Sigmoid colon (tissue), 4 donors: Measurements from ENCODE around the gene COL25A1.

Source experiments
- CTCF ChIP-seq, 4 experiments: fragments of 450-650 bp in 3 of 4; fragments of 200-600 bp in 1 of 4; IDR thresholded peaks; one replicate each; pipeline ENCODE4 v1.5.1; 2016 to 2019; ENCODE audit warnings: antibody characterized with exemption in 4 of 4, mild to moderate bottlenecking in 3 of 4, moderate library complexity in 2 of 4
- EP300 ChIP-seq, 4 donors: sonication (generic); formaldehyde crosslinking; IDR thresholded peaks; one replicate each; pipeline ENCODE4 v1.6.1; 2017; ENCODE audit warnings: antibody characterized with exemption in 4 of 4
- POLR2A ChIP-seq, 2 donors: fragments of 450-650 bp; IDR thresholded peaks; one replicate each; pipeline ENCODE4 v1.6.1; 2016; ENCODE audit warnings: antibody characterized with exemption in 2 of 2, mild to moderate bottlenecking in 2 of 2, moderate library complexity in 2 of 2
- POLR2AphosphoS5 ChIP-seq, 4 donors: sonication (generic); formaldehyde crosslinking; IDR thresholded peaks; one replicate each; pipeline ENCODE4 v1.6.1; 2017; ENCODE audit warnings: antibody characterized with exemption in 4 of 4

- TF ChIP-seq CTCF (IDR thresholded peaks at IDR 0.05) (no peak), POLR2A (IDR thresholded peaks at IDR 0.05) (no peak), POLR2AphosphoS5 (IDR thresholded peaks at IDR 0.05) (no peak), EP300 (IDR thresholded peaks at IDR 0.05) (no peak)
Observed at GRCh38 chr4:109166126-109166525, 136.3 kb downstream of the COL25A1 start.
